ENCODE results near the gene CSTB. TPM values are rescaled to one million over a fixed set of nuclear protein-coding genes. Genes with fewer than 3 reads are reported as not detected.

The CSTB gene
- total and polyA plus RNA-seq, 2 of the 8 experiments (the other 6 are each of a cell fraction or from before 2014, with no cell fraction given) = 53.8 to 64.1 TPM

GRCh38 chr21:43733060-43733459 is 43.0 kb downstream of the CSTB start (continued):
- no peak for TF ChIP-seq CHD7 (IDR thresholded peaks at IDR 0.05; ENCODE audit: insufficient replicate concordance, low read length)
- TF ChIP-seq SRF (IDR thresholded peaks at IDR 0.05; ENCODE audit: low read depth, low read length) = no peak
- no peak for TF ChIP-seq HDAC2 (IDR thresholded peaks at IDR 0.05; ENCODE audit: borderline replicate concordance in 1 of 2, low read depth in 2 of 2, low read length in 2 of 2)
- TF ChIP-seq EZH2 (IDR thresholded peaks at IDR 0.05; ENCODE audit: low read depth, low read length, severe bottlenecking) = no peak
- no peak for TF ChIP-seq GTF2F1 (IDR thresholded peaks at IDR 0.05; ENCODE audit: borderline replicate concordance, low read depth, low read length)
